CD4-positive, alpha-beta T cell treated with Interleukin-6 at 100 ng/mL for 8 hours (primary cell): Measurements from ENCODE around the gene TMEM151A.
"Not testable (repeated sequence)": the region's sequence is repeated elsewhere in the genome, so short reads cannot be mapped to it uniquely, and the experiment has no call there.

Experiments
- DNase-seq: peaks from one replicate; pipeline ENCODE4 v3.0.0-alpha.2; 2020; ENCODE audit warnings: mixed read lengths, low spot score

The TMEM151A gene

GRCh38 chr11:66267379-66268243 lies 24.1 kb upstream of the TMEM151A start:
- DNase-seq, result peak; percentile 86

GRCh38 chr11:66268244-66268951 lies 23.3 kb upstream of the TMEM151A start, which contains the start of gene RAB1B:
Gene RAB1B, plus strand, starts transcription at chr11:66268639. Its CDS starts 41 bp downstream, at chr11:66268680.
- DNase-seq, result peak; percentile 100

- no peak for DNase-seq
Observed at GRCh38 chr11:66268952-66269905, 22.5 kb upstream of the TMEM151A start.

GRCh38 chr11:66271816-66272215 lies 19.9 kb upstream of the TMEM151A start:
- DNase-seq, result no peak

- DNase-seq, result no peak
Observed at GRCh38 chr11:66272596-66272995, 19.1 kb upstream of the TMEM151A start.

- DNase-seq, result no peak
Observed at GRCh38 chr11:66274219-66274618, 17.5 kb upstream of the TMEM151A start.

- DNase-seq, result no peak
Observed at GRCh38 chr11:66275396-66275795, 16.3 kb upstream of the TMEM151A start.

- no peak for DNase-seq
Observed at GRCh38 chr11:66275984-66276612, 15.6 kb upstream of the TMEM151A start.

GRCh38 chr11:66276619-66277018 lies 15.1 kb upstream of the TMEM151A start:
- DNase-seq, result not testable (repeated sequence)

GRCh38 chr11:66277064-66277463 lies 14.6 kb upstream of the TMEM151A start:
- DNase-seq, result not testable (repeated sequence)

- peak; percentile 40 for DNase-seq
Observed at GRCh38 chr11:66277471-66278362, 14.0 kb upstream of the TMEM151A start, which contains the start of gene CNIH2. Gene CNIH2, plus strand, starts transcription at chr11:66278175. Its CDS starts 282 bp downstream, at chr11:66278457.

GRCh38 chr11:66278363-66279091 lies 13.2 kb upstream of the TMEM151A start:
- no peak for DNase-seq

GRCh38 chr11:66279092-66279734 lies 12.5 kb upstream of the TMEM151A start:
- DNase-seq, result no peak

- DNase-seq, result no peak
Observed at GRCh38 chr11:66280428-66280827, 11.3 kb upstream of the TMEM151A start.

GRCh38 chr11:66281001-66281400 lies 10.7 kb upstream of the TMEM151A start:
- DNase-seq, result no peak

- DNase-seq, result no peak
Observed at GRCh38 chr11:66281776-66282467, 9.8 kb upstream of the TMEM151A start.

- peak; percentile 99 for DNase-seq
Observed at GRCh38 chr11:66282468-66283455, 8.9 kb upstream of the TMEM151A start.
